HG03196 (cell line): ENCODE results near the gene SORCS2.
"Not testable (repeated sequence)": the region's sequence is repeated elsewhere in the genome, so short reads cannot be mapped to it uniquely, and the experiment has no call there.

ENCODE experiments used
- ATAC-seq: cut with Tn5 transposase; IDR thresholded peaks from one replicate; pipeline ENCODE4 v1.9.1; 2021; ENCODE audit not compliant: unreplicated experiment

SORCS2 gene

GRCh38 chr4:7561557-7561956, 369.2 kb downstream of the SORCS2 start:
- no peak for ATAC-seq

- ATAC-seq, result no peak
These were observed 371.9 kb downstream of the SORCS2 start for GRCh38 chr4:7564242-7564641.

- no peak for ATAC-seq
These were observed 373.1 kb downstream of the SORCS2 start for GRCh38 chr4:7565483-7565882.

GRCh38 chr4:7569810-7570783, 377.8 kb downstream of the SORCS2 start:
- ATAC-seq, result no peak

- no peak for ATAC-seq
These were observed 378.7 kb downstream of the SORCS2 start for GRCh38 chr4:7571001-7571400.

- no peak for ATAC-seq
These were observed 379.4 kb downstream of the SORCS2 start for GRCh38 chr4:7571701-7572100.

- ATAC-seq, result no peak
These were observed 380.6 kb downstream of the SORCS2 start for GRCh38 chr4:7572894-7573293.

GRCh38 chr4:7573576-7574091, 381.3 kb downstream of the SORCS2 start:
- no peak for ATAC-seq

- ATAC-seq, result no peak
These were observed 382.1 kb downstream of the SORCS2 start for GRCh38 chr4:7574287-7575014.

GRCh38 chr4:7575426-7575825, 383.1 kb downstream of the SORCS2 start:
- ATAC-seq, result no peak

- ATAC-seq, result not testable (repeated sequence)
These were observed 385.2 kb downstream of the SORCS2 start for GRCh38 chr4:7577361-7578039.

GRCh38 chr4:7581477-7581876, 389.1 kb downstream of the SORCS2 start:
- ATAC-seq, result no peak

GRCh38 chr4:7582313-7583097, 390.2 kb downstream of the SORCS2 start:
- ATAC-seq, result no peak

- no peak for ATAC-seq
These were observed 391.8 kb downstream of the SORCS2 start for GRCh38 chr4:7584098-7584497.

- no peak for ATAC-seq
These were observed 392.3 kb downstream of the SORCS2 start for GRCh38 chr4:7584606-7585159.

GRCh38 chr4:7585768-7586167, 393.4 kb downstream of the SORCS2 start:
- ATAC-seq, result no peak

- ATAC-seq, result no peak
These were observed 395.4 kb downstream of the SORCS2 start for GRCh38 chr4:7587433-7588405.

- ATAC-seq, result no peak
These were observed 397.9 kb downstream of the SORCS2 start for GRCh38 chr4:7590189-7590588.

- no peak for ATAC-seq
These were observed 398.6 kb downstream of the SORCS2 start for GRCh38 chr4:7590899-7591298.
